ENCODE data around the gene XPO5. TPM values are rescaled to one million over a fixed set of nuclear protein-coding genes. Genes with fewer than 3 reads are reported as not detected.

The XPO5 gene
- total RNA-seq, 2 donors from 2014 or later: 70.8 to 74.3 TPM

GRCh38 chr6:43588194-43588593, 12.4 kb upstream of the XPO5 start:
- H3K9ac ChIP-seq (ENCODE audit: extremely low read depth, low read length, poor library complexity, severe bottlenecking): no peak overlapping the region
- no peaks in the 10 kb centered on the region for H3K4me1 ChIP-seq (ENCODE audit: control insufficient read depth, insufficient read depth, low read length)
- no peaks in the 10 kb centered on the region for H3K27me3 ChIP-seq (ENCODE audit: control insufficient read depth, insufficient read depth, low read length, poor library complexity, severe bottlenecking)
- Mint-ChIP-seq H3K27me3 (ENCODE audit: insufficient read depth) (no peaks in the 10 kb centered on the region), H3K4me3 (no peak overlapping the region), H3K27ac (no peak overlapping the region), H3K4me1 (no peaks in the 10 kb centered on the region), H3K36me3 (ENCODE audit: low read depth) (peaks cover 57% of the 10 kb centered on the region), H3K9me3 (no peaks in the 10 kb centered on the region)
- H3K36me3 ChIP-seq (ENCODE audit: control insufficient read depth, insufficient read depth, low read length): peaks cover 80% of the 10 kb centered on the region
- H3K4me3 ChIP-seq (ENCODE audit: low read length): no peak overlapping the region
- no peaks in the 10 kb centered on the region for H3K9me3 ChIP-seq (ENCODE audit: control insufficient read depth, low read length)
- no peak for DNase-seq
- no peak for TF ChIP-seq CTCF (conservative IDR thresholded peaks at IDR 0.05)
- WGBS, 2 experiments (ENCODE audit: insufficient coverage in 1 of 2, insufficient read length in 1 of 2): 97 to 98% methylated on average over 5 of the region's 5 CpGs
- no peak overlapping the region for H3K27ac ChIP-seq (ENCODE audit: low read depth, low read length)

DNA sequence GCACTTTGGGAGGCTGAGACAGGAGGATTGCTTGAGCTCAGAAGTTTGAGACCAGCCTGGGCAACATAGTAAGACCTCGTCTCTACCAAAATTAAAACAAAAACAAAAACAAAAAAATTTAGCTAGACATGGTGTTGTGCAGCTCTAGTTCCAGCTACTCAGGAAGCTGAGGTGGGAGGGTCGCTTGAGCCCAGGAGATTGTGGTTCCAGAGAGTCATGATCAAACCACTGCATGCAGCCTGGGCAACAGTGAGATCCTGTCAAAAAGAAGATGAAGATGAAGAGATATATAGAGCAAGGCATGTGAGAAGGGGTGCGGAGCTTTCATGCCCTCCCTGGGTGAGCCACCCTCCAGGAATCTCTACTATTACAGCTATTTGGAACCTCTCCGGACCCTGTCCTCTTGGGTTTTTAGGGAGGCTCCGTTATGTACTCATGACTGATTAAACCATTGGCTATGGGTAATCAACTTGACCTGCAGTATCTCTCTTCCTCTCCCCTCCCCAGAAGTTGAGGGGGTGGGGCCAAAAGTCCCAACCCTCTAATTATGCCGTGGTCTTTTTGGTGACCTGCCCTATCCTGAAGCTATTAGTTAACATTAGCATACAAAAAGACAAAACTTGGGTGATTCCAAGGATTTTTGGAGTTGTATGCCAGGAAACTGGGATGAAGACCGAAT, 9.2 kb upstream of the XPO5 start:
- Mint-ChIP-seq H3K27me3 (ENCODE audit: insufficient read depth) (no peaks in the 10 kb centered on the region), H3K9me3 (peaks cover 6% of the 10 kb centered on the region), H3K4me1 (no peaks in the 10 kb centered on the region), H3K36me3 (ENCODE audit: low read depth) (peaks cover 58% of the 10 kb centered on the region), H3K4me3 (no peak overlapping the region), H3K27ac (no peak overlapping the region)
- 94 to 96% methylated on average over 4 to 6 of the region's 7 CpGs for WGBS, 2 experiments (ENCODE audit: insufficient coverage in 1 of 2, insufficient read length in 1 of 2)
- Histone ChIP-seq H3K9me3 (ENCODE audit: control insufficient read depth, low read length) (peaks cover 8% of the 10 kb centered on the region), H3K9ac (ENCODE audit: extremely low read depth, low read length, poor library complexity, severe bottlenecking) (no peak overlapping the region), H3K36me3 (ENCODE audit: control insufficient read depth, insufficient read depth, low read length) (peaks cover 72% of the 10 kb centered on the region), H3K27ac (ENCODE audit: low read depth, low read length) (no peak overlapping the region), H3K4me3 (ENCODE audit: low read length) (no peak overlapping the region), H3K27me3 (ENCODE audit: control insufficient read depth, insufficient read depth, low read length, poor library complexity, severe bottlenecking) (no peaks in the 10 kb centered on the region), H3K4me1 (ENCODE audit: control insufficient read depth, insufficient read depth, low read length) (no peaks in the 10 kb centered on the region)
- no peak for DNase-seq
- TF ChIP-seq CTCF (conservative IDR thresholded peaks at IDR 0.05): no peak

GRCh38 chr6:43582911-43583310, 7.1 kb upstream of the XPO5 start:
- Histone ChIP-seq H3K9ac (ENCODE audit: extremely low read depth, low read length, poor library complexity, severe bottlenecking) (no peak overlapping the region), H3K4me3 (ENCODE audit: low read length) (no peak overlapping the region), H3K36me3 (ENCODE audit: control insufficient read depth, insufficient read depth, low read length) (peaks cover 55% of the 10 kb centered on the region), H3K9me3 (ENCODE audit: control insufficient read depth, low read length) (peaks cover 8% of the 10 kb centered on the region), H3K4me1 (ENCODE audit: control insufficient read depth, insufficient read depth, low read length) (no peaks in the 10 kb centered on the region), H3K27me3 (ENCODE audit: control insufficient read depth, insufficient read depth, low read length, poor library complexity, severe bottlenecking) (no peaks in the 10 kb centered on the region), H3K27ac (ENCODE audit: low read depth, low read length) (no peak overlapping the region)
- H3K9me3 Mint-ChIP-seq: peaks cover 8% of the 10 kb centered on the region
- no peak for TF ChIP-seq CTCF (conservative IDR thresholded peaks at IDR 0.05)
- WGBS, 2 experiments (ENCODE audit: insufficient coverage in 1 of 2, insufficient read length in 1 of 2): 88 to 94% methylated on average over 3 to 5 of the region's 5 CpGs
- no peak overlapping the region for H3K4me3 Mint-ChIP-seq
- no peak for DNase-seq
- H3K36me3 Mint-ChIP-seq (ENCODE audit: low read depth): peaks cover 44% of the 10 kb centered on the region
- no peaks in the 10 kb centered on the region for H3K27me3 Mint-ChIP-seq (ENCODE audit: insufficient read depth)
- no peak overlapping the region for H3K27ac Mint-ChIP-seq
- H3K4me1 Mint-ChIP-seq: peaks cover 6% of the 10 kb centered on the region
